ENCODE measurements around the gene ZNRF1. TPM values are rescaled to one million over a fixed set of nuclear protein-coding genes. Genes with fewer than 3 reads are reported as not detected.
"Not testable (repeated sequence)": the region's sequence is repeated elsewhere in the genome, so short reads cannot be mapped to it uniquely, and the experiment has no call there.

ZNRF1 gene
- total and polyA plus RNA-seq, 7 donors = 10.6 to 33.0 (median 16.9) TPM

GRCh38 chr16:75012380-75013081 is 13.7 kb downstream of the ZNRF1 start:
- intact Hi-C loops (cut with DNase I) = no loop called here

GRCh38 chr16:75013123-75013522 is 14.3 kb downstream of the ZNRF1 start:
- intact Hi-C loops (cut with DNase I) = not testable (repeated sequence)

More at GRCh38 chr16:75012380-75013081, 13.7 kb downstream of the ZNRF1 start:
- Histone ChIP-seq H3K36me3 (no peaks in the 10 kb centered on the region), H3K27me3 (no peaks in the 10 kb centered on the region), H3K27ac (peak overlapping the region; percentile 69 to 83 (median 82)), H3K9me3 (no peaks in the 10 kb centered on the region), H3K4me3 (no peak overlapping the region), H3K4me1 (peaks cover 0 to 61% (median 45%) of the 10 kb centered on the region in 4 donors)
- no peak for DNase-seq
- TF ChIP-seq EP300 (IDR thresholded peaks at IDR 0.05) = peak in 1 of 4 donors; percentile 7
- TF ChIP-seq POLR2AphosphoS5 (IDR thresholded peaks at IDR 0.05) = peak in 1 of 4 donors; percentile 17
- TF ChIP-seq CTCF (IDR thresholded peaks at IDR 0.05) = no peak
- no peak for TF ChIP-seq POLR2A (IDR thresholded peaks at IDR 0.05)
- 52 to 71% methylated on average over 8 of the region's 8 CpGs for WGBS, 2 donors

GRCh38 chr16:75014318-75014717 is 15.5 kb downstream of the ZNRF1 start:
- Histone ChIP-seq H3K4me3 (no peak overlapping the region), H3K27ac (peak overlapping the region in 2 of 4 donors; percentile 82 to 83), H3K4me1 (peaks cover 0 to 65% (median 45%) of the 10 kb centered on the region in 4 donors), H3K27me3 (no peaks in the 10 kb centered on the region), H3K36me3 (no peaks in the 10 kb centered on the region), H3K9me3 (no peaks in the 10 kb centered on the region)
- DNase-seq = no peak
- intact Hi-C loops (cut with DNase I) = no loop called here
- TF ChIP-seq POLR2A (IDR thresholded peaks at IDR 0.05) (no peak), EP300 (IDR thresholded peaks at IDR 0.05) (no peak)
- WGBS, 2 donors = 99% methylated on average over 2 of the region's 2 CpGs

More at GRCh38 chr16:75013123-75013522, 14.3 kb downstream of the ZNRF1 start:
- not testable (repeated sequence) for H3K9me3 ChIP-seq, H3K4me3 ChIP-seq, H3K27me3 ChIP-seq, DNase-seq, H3K36me3 ChIP-seq
- WGBS, 2 donors = 95 to 97% methylated on average over 6 of the region's 6 CpGs
- peaks cover 0 to 61% (median 46%) of the 10 kb centered on the region in 4 donors for H3K4me1 ChIP-seq
- peak overlapping the region; percentile 69 to 83 (median 82) for H3K27ac ChIP-seq

GRCh38 chr16:75016451-75017081 is 17.7 kb downstream of the ZNRF1 start:
- H3K9me3 ChIP-seq; intact Hi-C loops (cut with DNase I); H3K36me3 ChIP-seq; DNase-seq; H3K27me3 ChIP-seq; H3K4me3 ChIP-seq: not testable (repeated sequence)
- peak in 1 of 4 donors; percentile 9 for TF ChIP-seq POLR2AphosphoS5 (IDR thresholded peaks at IDR 0.05)
- Histone ChIP-seq H3K4me1 (peaks cover 0 to 55% (median 32%) of the 10 kb centered on the region in 4 donors), H3K27ac (peak overlapping the region in 3 of 4 donors; percentile 43 to 63 (median 50))
- 89 to 95% methylated on average over 12 of the region's 12 CpGs for WGBS, 2 donors

GRCh38 chr16:75017670-75018525 is 19.1 kb downstream of the ZNRF1 start:
- H3K27ac ChIP-seq = peak overlapping the region in 3 of 4 donors; percentile 43 to 63 (median 53)
- no peak for DNase-seq
- H3K36me3 ChIP-seq = no peaks in the 10 kb centered on the region
- peaks cover 0 to 2% (median 0%) of the 10 kb centered on the region in 4 donors for H3K9me3 ChIP-seq
- peaks cover 0 to 41% (median 22%) of the 10 kb centered on the region in 4 donors for H3K4me1 ChIP-seq
- 40 to 48% methylated on average over 3 of the region's 3 CpGs for WGBS, 2 donors
- TF ChIP-seq POLR2AphosphoS5 (IDR thresholded peaks at IDR 0.05) (no peak), EP300 (IDR thresholded peaks at IDR 0.05) (no peak), CTCF (IDR thresholded peaks at IDR 0.05) (no peak), POLR2A (IDR thresholded peaks at IDR 0.05) (no peak)
- H3K27me3 ChIP-seq = no peaks in the 10 kb centered on the region
- intact Hi-C loops (cut with DNase I) = no loop called here
- no peak overlapping the region for H3K4me3 ChIP-seq
